GM19099 (cell line): ENCODE results near the gene PPFIBP2.

Experiments used
- POLR2A ChIP-seq: IDR thresholded peaks from 3 replicates; pipeline ENCODE4 v1.6.1; 2011; ENCODE audit warnings: low read depth; ENCODE audit not compliant: insufficient read length; ENCODE audit errors: extremely low read depth

The PPFIBP2 gene

GRCh38 chr11:7548659-7549274 lies 35.0 kb downstream of the PPFIBP2 start:
- no peak for TF ChIP-seq POLR2A

GRCh38 chr11:7549681-7550080 lies 35.9 kb downstream of the PPFIBP2 start:
- TF ChIP-seq POLR2A, result no peak

- TF ChIP-seq POLR2A, result no peak
These were observed 37.8 kb downstream of the PPFIBP2 start for GRCh38 chr11:7551571-7551970.

GRCh38 chr11:7552666-7553065 lies 38.9 kb downstream of the PPFIBP2 start:
- no peak for TF ChIP-seq POLR2A

- TF ChIP-seq POLR2A, result no peak
These were observed 41.4 kb downstream of the PPFIBP2 start for GRCh38 chr11:7555052-7555699.

- no peak for TF ChIP-seq POLR2A
These were observed 44.2 kb downstream of the PPFIBP2 start for GRCh38 chr11:7558046-7558445.

- TF ChIP-seq POLR2A, result no peak
These were observed 45.8 kb downstream of the PPFIBP2 start for GRCh38 chr11:7559398-7560283.

- no peak for TF ChIP-seq POLR2A
These were observed 47.8 kb downstream of the PPFIBP2 start for GRCh38 chr11:7561562-7561961.

GRCh38 chr11:7563281-7563680 lies 49.5 kb downstream of the PPFIBP2 start:
- no peak for TF ChIP-seq POLR2A

GRCh38 chr11:7564803-7565202 lies 51.0 kb downstream of the PPFIBP2 start:
- TF ChIP-seq POLR2A, result no peak

- TF ChIP-seq POLR2A, result no peak
These were observed 53.5 kb downstream of the PPFIBP2 start for GRCh38 chr11:7567311-7567710.

- TF ChIP-seq POLR2A, result no peak
These were observed 55.2 kb downstream of the PPFIBP2 start for GRCh38 chr11:7569044-7569443.

GRCh38 chr11:7570241-7570640 lies 56.4 kb downstream of the PPFIBP2 start:
- no peak for TF ChIP-seq POLR2A

- no peak for TF ChIP-seq POLR2A
These were observed 57.2 kb downstream of the PPFIBP2 start for GRCh38 chr11:7570938-7571521.

GRCh38 chr11:7571640-7572000 lies 57.8 kb downstream of the PPFIBP2 start:
- no peak for TF ChIP-seq POLR2A
